Eye (tissue), 1 donor: ENCODE measurements around the gene RHBDD1.

Experiments
- DNase-seq: peaks from one replicate; pipeline ENCODE4 v3.0.0-alpha.2; 2015

The RHBDD1 gene

GRCh38 chr2:226847090-226847489 is 11.2 kb downstream of the RHBDD1 start:
- DNase-seq: no peak

- no peak for DNase-seq
These were observed 11.7 kb downstream of the RHBDD1 start for GRCh38 chr2:226847511-226847910.

- no peak for DNase-seq
These were observed 13.5 kb downstream of the RHBDD1 start for GRCh38 chr2:226849349-226849748.

- no peak for DNase-seq
These were observed 14.2 kb downstream of the RHBDD1 start for GRCh38 chr2:226850024-226850423.

- no peak for DNase-seq
These were observed 19.9 kb downstream of the RHBDD1 start for GRCh38 chr2:226855787-226856186.

GRCh38 chr2:226860087-226860486 is 24.2 kb downstream of the RHBDD1 start:
- no peak for DNase-seq

- DNase-seq: no peak
These were observed 26.8 kb downstream of the RHBDD1 start for GRCh38 chr2:226862623-226863022.

- DNase-seq: no peak
These were observed 29.4 kb downstream of the RHBDD1 start for GRCh38 chr2:226865273-226865672.

- no peak for DNase-seq
These were observed 29.9 kb downstream of the RHBDD1 start for GRCh38 chr2:226865710-226866109.

GRCh38 chr2:226868331-226869162 is 32.7 kb downstream of the RHBDD1 start:
- no peak for DNase-seq

GRCh38 chr2:226869371-226869770 is 33.5 kb downstream of the RHBDD1 start:
- DNase-seq: no peak

GRCh38 chr2:226873051-226873620 is 37.3 kb downstream of the RHBDD1 start:
- no peak for DNase-seq

- no peak for DNase-seq
These were observed 38.0 kb downstream of the RHBDD1 start for GRCh38 chr2:226873826-226874225.

- no peak for DNase-seq
These were observed 38.9 kb downstream of the RHBDD1 start for GRCh38 chr2:226874749-226875148.

- no peak for DNase-seq
These were observed 39.8 kb downstream of the RHBDD1 start for GRCh38 chr2:226875438-226876225.

- no peak for DNase-seq
These were observed 41.6 kb downstream of the RHBDD1 start for GRCh38 chr2:226877491-226877890.

- DNase-seq: no peak
These were observed 45.4 kb downstream of the RHBDD1 start for GRCh38 chr2:226881287-226881686.

GRCh38 chr2:226882606-226883005 is 46.8 kb downstream of the RHBDD1 start:
- DNase-seq: no peak

GRCh38 chr2:226883296-226883795 is 47.5 kb downstream of the RHBDD1 start:
- no peak for DNase-seq

GRCh38 chr2:226884166-226884565 is 48.3 kb downstream of the RHBDD1 start:
- no peak for DNase-seq

GRCh38 chr2:226885769-226886435 is 50.0 kb downstream of the RHBDD1 start:
- no peak for DNase-seq

- no peak for DNase-seq
These were observed 52.1 kb downstream of the RHBDD1 start for GRCh38 chr2:226887940-226888339.

- DNase-seq: no peak
These were observed 52.6 kb downstream of the RHBDD1 start for GRCh38 chr2:226888378-226888965.
